GM21529 (cell line): ENCODE data around the gene TMEM178B.

Experiments
- ATAC-seq: cut with Tn5 transposase; IDR thresholded peaks from one replicate; pipeline ENCODE4 v1.9.1; 2021; ENCODE audit not compliant: unreplicated experiment

The TMEM178B gene

DNA sequence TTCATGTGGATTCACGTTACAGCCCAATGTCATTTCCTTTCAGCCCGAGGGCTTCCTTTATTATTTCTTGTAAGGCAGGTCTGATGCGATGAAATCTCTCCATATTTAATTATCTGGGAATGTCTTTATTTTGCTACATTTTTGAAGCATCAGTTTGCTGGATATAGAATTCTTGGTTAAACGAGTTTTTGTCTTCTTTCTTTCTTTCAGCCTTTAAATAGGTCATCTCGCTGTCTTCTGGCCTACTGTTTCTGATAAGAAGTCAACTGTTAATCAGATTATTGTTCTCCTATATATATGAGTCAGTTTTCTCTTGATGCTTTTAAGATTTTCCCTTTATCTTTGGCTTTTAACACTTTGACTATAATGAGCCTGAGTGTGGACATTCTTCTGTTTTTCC, 184.7 kb downstream of the TMEM178B start:
- no peak for ATAC-seq

DNA sequence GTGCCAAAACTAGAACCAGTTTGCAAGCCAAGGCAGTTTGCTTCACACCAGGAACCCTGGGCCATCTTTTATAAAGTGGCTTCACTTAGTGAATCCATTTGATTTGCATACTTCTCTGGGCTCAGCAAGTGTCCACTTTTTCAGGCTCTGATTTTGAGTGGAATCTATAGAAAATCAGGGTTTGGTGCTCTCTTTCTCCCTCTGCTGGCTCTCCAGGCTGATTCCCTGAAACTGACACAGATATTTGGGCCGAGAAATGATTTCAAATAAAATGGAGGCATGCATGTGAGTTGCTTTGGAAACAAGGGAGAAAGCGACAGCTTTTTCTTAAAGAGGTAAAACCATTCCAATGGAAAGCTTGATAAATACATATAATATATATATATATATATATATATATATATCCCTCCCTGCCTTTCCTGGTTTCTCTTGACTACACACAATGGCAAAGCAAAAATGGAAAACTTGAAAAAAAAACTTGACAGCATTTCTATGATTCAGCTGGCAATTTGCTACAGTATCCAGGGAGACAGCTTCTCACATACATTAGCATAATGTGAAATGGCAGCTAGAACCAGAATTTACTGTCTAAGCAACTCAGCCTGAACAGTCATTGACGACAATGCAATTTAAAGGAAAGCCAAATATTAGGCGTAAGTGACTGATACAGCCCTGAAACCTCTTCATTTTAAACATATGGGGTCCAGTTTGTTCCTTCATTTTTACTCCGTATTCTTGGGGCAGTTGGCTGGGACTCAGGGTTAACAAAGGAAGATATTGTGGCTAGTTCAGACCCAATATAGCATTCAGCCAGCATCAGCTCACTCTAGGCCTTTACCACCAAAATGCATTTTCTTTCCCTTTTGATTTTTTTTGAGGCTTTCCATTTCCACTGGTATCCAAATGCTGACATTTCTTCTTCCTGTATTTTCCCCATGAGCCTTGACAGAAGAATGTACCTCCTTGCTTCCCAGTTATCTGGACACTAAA, 188.5 kb downstream of the TMEM178B start:
- ATAC-seq, result no peak

DNA sequence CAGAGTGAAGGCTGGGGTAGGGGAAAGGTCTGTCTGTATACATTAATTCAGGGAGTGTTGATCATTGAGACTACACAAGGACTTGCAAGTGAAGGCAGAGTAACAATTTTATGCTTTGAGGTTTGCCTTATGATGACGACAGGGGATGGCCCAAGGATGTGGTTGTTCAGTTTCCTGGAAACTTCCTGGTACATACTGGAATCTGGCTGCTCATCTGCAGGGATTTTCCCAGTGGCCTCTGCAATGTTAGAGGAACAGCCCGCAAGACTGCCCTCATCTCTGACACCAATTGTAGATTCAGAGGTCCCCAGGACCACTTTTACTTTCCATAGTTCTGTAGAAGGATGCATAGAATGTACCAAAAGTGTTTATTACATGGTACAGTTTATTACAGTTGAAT, 189.6 kb downstream of the TMEM178B start:
- ATAC-seq, result no peak

DNA sequence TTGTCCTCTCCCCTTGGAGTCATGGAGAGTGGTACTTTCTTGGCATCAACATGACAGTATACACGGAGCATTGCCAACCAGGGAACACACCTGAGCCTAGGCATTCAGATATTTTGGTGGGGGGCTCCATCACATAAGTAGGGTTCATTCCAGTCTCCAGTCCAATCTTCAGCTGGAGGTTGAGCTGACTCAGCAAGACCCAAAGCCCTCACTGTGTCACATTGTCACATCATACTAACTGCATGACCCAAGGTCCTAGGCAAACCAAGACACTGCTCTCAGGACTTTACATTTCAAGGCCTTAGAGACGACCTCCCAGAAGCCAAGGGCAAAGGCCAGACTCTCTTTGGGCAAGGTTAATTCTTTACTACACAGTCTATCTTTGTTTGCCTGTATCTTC, 190.1 kb downstream of the TMEM178B start:
- ATAC-seq, result no peak

DNA sequence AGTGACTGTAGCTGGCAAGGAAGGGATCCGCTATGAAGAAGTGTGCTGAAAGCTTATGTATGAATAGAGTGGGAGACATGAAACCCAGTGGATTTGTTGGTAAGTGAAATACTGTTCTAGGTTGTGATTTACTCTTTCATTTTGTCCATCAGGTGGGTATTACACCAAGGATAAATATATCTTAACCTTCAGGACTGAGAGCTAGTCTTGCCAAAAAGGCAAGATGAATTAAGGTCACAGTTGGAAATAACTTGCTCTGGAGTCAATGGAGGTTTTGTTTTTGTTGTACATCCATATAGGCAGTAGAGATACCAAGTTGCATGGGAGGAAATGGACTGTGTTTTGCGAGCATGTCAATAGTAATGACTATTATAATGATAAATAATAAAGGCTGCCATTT, 190.6 kb downstream of the TMEM178B start:
- ATAC-seq, result no peak

DNA sequence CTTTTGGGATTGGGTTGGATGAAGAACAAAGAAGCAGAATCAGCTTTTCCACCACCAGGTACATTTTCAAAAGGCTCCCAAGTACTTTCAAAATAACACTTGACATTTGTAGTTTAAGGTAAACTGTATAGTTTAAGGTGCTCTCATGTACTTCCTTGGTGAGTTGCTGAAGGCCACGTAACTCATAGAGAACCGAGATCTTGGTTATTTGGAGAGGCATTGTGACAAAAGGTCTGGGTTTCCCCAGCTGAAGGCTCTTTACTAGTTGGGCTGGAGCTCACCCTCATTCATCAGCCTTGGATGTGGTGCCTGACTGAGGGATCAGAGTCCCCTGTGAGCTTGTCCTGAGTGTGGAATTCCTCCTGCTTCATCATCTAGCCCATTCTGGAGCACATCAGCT, 191.8 kb downstream of the TMEM178B start:
- ATAC-seq, result no peak

DNA sequence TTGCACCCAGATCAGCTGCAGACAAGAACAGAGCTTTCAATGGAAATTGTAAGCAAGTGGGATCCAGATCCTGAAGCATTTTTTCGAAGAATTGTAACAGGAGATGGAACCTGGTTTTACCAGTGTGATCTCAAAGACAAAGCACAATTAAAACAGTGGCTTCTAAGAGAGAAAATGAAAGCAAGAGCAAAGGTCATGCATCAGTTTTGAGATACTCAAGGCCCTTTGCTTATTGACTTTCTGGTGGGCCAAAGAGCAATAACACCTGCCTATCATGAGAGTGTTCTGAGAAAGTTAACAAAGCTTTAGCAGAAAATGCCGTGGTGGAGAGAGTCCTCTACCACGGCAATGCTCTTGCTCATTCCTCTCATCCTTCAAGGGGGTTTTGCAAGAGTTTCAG, 194.8 kb downstream of the TMEM178B start:
- no peak for ATAC-seq

DNA sequence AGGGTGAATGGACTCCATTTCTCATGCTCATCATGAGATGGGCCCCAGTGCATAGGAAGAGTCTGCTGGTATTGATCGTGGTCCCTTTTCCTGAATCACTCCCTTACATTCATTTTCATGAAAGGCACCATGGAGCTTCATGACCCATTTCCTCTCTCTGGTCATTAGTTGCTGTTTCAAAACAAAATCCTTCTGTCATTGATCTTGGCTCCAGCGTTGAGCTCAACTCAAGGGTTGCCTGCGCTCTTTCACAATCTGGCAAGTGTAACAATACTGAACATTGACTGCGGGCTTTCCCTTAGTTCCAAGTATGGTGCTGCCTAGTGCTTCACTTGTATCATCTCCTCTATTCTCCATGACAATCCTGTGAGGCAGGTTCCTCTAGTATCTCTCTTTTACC, 197.6 kb downstream of the TMEM178B start:
- ATAC-seq, result no peak

DNA sequence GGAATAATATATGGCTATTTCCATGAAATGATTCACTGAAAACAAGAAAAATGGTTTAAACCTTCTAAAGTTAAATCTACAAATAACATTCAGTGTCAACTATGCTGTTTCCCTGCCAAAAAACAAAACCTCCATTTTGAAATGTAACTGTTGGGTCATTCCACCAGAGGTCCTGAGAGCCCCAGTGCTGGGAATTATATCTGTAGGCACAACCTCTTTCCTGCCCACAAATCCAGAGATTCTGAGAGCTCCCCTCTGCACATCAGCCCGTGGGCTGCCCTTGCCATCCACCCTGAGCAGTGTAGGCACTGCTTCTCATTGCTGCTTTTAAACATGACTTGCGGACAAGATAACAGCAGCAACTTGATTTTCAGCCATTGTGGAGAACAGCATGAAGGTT, 198.6 kb downstream of the TMEM178B start:
- no peak for ATAC-seq

DNA sequence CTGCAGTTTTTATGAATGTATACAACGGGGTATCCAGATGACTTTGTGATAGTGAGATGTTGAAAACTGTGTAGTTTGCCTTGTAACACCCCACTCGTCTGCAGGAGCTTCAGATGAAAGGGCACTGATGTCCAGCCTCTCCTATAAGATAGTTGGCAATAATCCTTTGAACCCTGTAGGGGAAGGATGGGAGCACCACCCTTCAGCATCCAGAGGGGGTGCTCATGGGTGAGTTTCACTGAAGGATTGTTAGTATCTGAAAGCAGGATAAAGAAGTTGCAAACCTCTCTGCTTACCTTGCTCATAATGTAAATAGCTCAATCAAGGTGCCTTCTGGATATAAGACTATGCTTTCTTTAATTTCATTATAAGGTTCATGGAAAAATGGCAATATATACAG, 201.5 kb downstream of the TMEM178B start:
- ATAC-seq, result no peak

DNA sequence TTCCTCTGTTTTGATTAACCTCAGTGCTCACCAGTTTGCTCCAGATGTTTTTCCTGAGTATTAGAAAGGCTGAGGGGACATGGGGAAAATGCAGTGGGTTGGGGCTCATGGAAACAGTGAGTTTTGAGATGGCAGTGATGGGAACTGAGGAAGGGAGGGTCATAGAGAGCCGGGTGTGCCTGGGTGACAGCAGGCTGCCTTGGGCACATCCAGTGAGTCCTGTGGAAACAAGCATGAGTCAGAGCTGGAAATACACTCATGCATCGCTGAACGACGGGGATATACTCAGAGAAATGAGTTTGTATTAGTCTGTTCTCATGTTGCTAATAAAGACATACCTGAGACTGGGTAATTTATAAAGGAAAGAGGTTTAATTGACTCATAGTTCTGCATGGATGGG, 202.2 kb downstream of the TMEM178B start:
- no peak for ATAC-seq

DNA sequence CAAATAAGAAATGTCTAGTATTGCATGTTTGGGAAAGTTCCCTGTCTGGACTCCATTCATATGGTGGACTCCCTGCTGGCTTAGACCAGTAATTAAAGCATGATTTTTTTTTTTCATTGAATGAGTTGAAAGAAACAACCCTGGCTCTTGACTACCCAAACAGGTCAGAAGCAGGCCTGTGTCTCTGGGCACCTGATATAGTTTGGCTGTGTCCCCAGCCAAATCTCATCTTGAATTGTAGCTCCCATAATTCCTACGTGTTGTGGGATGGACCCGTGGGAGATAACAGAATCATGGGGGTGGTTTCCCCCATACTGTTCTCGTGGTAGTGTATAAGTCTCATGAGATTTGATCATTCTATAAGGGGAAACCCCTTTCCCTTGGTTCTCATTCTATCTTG, 206.2 kb downstream of the TMEM178B start:
- no peak for ATAC-seq

DNA sequence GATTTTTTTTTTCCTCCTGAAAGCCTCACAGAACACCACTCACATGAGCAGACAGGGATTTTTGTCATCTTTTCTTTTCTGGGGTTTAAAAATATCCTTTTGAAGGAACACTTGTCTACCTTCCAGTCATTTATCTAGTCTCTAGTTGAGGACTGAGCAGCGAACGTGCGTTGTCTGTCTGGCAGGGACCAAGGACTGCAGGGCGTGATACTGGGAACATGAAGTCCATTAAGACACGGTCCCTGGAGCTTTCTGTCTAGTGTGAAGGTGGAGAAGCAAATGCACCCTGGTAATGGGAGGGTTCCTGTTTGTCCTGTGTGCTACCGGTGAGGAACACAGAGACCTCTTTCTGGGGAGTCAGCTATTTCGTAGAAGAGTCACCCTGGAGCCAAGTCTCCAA, 207.4 kb downstream of the TMEM178B start:
- no peak for ATAC-seq

DNA sequence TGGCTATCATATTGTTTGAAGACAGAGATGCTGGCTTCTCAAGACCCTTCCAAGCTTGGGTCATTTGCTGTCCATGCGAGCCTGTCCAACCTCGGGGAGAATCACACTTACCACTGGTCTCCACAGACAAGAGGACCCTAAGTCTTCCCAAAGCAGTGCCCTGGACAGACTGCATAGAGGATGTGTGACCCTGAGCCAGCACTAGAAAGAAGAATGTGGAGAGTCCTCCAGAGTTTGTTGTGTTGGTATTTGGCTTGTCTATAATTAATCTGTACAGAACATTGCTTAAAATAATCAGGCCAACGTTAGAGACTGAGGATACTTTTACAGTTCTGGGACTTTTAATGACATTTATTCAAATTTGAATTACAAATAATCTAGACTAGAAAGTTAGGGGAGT, 212.7 kb downstream of the TMEM178B start:
- ATAC-seq, result no peak

DNA sequence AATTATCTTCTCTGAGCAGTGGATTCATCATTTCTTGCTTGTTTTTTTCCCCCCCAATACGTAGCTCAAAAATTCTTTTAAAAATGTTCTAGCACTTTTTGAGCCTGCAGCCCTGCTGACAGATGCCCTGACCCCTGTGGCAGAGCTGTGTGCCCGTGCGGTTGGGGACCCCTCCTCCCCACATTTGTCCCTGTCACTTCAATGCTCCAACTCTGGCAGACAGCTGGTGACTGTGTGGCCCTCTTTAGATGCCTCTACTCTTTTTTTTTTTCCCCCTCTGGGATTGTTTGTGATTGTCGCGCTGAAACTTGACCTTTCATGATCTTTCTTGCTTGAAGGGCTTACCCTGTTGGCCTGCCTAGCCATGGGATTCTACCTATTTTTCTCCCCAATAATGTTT, 214.1 kb downstream of the TMEM178B start:
- ATAC-seq, result no peak

DNA sequence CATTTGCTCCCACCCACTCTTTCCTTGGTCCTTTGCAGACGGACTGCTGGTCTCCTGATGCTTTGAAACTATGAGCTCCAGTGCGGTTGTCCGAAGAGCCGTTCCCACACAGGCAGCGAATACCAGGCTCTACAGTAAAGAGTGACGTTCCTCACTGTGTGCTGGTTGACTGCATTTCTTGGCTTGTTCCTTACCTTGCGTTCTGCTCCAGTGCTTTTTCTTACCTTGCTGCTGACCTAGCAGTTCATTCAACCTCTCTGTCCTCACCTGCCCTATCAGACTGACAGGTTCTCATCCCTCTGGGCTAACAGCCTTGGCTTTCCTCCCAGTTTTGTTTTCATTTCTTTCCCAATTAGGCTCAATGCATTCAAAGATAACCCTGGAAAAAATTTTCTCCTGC, 214.8 kb downstream of the TMEM178B start:
- no peak for ATAC-seq

DNA sequence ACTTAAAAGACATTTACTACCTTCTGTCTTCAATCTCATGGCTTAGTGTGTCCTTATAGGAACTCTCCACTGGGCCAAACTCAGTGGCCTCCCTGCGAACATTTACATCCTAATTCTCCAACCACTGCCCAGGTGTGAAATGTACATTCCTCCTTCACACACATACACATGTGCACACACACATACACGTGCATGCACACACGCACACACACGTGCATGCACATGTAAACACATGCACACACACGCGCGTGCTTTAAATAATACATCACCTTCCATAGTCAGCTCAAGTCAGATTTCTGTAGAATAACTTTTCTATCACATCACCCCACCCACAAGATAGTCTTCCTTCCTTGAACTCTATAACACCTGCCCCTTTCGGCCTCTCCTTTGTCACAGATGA, 216.5 kb downstream of the TMEM178B start:
- no peak for ATAC-seq

DNA sequence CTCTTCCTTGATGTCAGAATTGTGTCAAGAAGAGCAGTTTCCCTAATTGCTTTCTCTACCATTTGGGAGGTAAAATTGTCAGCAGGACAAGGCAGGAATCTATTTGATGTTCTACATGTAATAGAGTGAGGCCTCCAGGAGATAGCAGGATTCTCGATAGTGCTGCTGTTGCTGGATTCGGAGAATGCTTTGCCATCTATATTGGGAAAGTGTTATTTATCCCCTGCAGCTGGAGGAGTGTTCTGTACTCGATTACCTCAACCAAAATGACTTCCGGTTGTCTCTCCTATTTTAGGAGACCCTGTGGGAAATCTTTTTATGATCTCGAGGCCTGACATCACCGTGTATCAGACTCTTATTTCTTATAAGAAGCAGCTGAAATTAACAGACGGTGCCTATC, 217.1 kb downstream of the TMEM178B start:
- no peak for ATAC-seq

DNA sequence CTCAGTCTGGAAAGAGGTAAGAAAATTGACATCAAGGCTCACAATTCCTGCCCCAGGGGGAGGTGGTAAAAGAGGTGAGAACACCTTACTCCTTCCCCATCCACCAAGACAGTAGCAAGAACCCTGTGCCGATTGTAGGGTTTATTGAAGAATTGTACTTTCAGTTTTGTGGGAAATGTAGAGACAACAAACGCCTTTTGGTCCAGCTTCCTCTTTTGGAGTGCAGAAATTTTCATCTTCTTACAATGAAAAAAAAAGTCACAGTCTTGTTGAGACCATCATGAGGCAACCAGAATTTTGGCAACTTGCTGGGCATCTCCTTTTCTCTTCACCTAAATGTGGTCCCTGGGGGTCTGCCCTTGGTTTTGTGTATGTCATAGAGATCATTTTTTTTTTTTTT, 217.7 kb downstream of the TMEM178B start:
- ATAC-seq, result no peak

DNA sequence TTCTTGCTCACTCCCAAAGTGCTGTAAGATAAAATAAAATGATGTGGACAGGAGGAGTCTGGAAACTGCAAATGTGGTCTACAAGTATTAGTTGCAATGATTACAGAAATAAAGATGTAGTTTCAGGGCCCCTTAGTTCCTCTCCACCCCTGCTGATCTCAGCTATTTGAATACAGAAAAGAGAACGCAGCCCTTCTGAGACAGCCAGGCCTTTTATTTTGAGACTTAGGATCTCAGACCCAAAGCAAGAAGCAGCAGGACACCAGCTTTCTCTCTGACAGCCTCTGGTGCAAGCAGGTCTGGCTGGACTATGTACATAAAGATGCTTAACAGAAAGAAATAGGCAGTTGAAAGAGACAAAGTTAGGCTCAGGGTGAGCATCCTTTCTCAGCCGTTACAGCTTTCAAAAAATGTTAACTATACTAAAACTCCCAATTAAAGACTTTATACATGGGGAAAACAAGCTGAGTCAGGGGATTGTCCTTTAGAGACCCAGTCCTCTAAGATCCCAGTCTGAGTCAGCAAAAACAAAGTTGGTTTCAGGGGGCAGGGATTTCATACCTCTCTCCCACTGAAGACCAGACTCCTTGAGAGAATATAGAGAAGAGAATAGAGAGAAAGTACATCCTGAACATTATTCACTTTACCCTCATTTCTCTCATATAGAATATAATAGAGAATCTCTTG, 220.4 kb downstream of the TMEM178B start:
- no peak for ATAC-seq

DNA sequence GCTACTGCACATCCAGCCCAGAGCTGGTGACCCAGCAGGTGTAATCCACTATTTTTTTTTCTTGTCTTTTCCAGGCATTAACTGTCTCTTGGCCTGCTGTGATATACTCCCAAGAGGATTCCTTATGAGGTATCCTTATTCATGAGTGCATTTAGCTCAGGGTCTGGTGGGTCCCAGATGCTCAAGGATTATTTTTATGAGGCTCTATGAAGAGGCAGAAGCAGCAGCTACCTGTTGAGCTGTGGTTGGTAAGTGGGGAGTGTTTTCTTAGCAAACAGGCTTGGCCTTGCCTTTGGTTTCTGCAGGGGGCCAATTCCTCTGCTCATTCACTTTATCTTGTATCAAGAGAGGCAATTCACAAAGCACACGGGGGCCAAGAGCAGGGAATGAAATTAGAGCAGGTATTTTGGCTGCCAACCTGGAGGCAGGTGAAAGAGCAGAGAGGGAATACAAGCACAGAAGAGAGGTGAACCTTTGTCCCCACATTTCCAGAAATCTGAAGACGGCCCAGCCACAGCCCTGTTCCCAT, 221.6 kb downstream of the TMEM178B start:
- ATAC-seq, result no peak

DNA sequence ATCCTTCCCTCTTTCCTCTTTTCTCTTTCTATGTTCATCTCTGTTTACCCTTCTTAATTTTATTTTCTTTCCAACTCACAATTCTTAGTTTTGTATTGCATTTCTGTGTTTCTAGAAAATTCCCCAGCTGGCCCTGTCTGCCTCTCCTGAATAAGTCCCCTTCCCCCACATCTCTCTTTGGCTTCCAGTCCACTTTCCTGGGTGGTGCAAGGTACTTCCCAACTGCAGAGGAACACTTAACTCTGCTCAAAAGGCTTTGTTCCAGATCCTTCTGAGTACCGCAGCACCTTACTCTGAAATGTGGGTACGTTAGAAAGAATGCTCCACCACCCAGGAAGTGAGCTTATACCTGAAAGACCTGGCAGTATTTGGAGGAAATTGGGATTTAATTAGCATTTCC, 227.0 kb downstream of the TMEM178B start:
- no peak for ATAC-seq
